ENCODE results near the gene PIK3R4. TPM values are rescaled to one million over a fixed set of nuclear protein-coding genes. Genes with fewer than 3 reads are reported as not detected.

PIK3R4 gene
- total RNA-seq, 2 donors from 2014 or later = 24.4 to 25.9 TPM

DNA sequence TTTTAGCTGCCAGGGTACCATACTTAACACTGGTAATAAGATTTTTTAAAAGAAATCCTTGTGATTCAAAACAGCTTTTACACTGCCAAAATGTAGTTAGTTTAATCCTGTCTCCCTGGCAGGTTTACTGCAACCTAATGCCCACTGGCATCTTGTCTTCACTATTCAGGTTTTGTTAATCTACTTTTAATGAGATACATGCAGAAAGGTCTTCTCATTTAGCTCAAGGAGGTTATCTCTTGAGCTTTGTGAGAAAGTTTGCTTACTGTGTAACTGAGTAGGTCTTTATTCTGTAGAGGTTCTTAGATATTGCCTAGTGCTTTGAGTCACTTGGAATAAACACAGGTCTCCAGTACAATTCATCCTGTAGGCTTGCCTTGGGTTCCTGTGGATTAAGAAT is 110.7 kb downstream of the PIK3R4 start:
- Histone ChIP-seq H3K4me1 (no peaks in the 10 kb centered on the region), H3K4me3 (no peak overlapping the region), H3K9me3 (no peaks in the 10 kb centered on the region), H3K27ac (no peak overlapping the region), H3K36me3 (no peaks in the 10 kb centered on the region), H3K27me3 (no peaks in the 10 kb centered on the region)
- TF ChIP-seq, protein P1, sequence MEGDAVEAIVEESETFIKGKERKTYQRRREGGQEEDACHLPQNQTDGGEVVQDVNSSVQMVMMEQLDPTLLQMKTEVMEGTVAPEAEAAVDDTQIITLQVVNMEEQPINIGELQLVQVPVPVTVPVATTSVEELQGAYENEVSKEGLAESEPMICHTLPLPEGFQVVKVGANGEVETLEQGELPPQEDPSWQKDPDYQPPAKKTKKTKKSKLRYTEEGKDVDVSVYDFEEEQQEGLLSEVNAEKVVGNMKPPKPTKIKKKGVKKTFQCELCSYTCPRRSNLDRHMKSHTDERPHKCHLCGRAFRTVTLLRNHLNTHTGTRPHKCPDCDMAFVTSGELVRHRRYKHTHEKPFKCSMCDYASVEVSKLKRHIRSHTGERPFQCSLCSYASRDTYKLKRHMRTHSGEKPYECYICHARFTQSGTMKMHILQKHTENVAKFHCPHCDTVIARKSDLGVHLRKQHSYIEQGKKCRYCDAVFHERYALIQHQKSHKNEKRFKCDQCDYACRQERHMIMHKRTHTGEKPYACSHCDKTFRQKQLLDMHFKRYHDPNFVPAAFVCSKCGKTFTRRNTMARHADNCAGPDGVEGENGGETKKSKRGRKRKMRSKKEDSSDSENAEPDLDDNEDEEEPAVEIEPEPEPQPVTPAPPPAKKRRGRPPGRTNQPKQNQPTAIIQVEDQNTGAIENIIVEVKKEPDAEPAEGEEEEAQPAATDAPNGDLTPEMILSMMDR (IDR thresholded peaks at IDR 0.05) = no peak
- DNase-seq (ENCODE audit: low spot score) = no peak

GRCh38 chr3:130635285-130635684 is 111.3 kb downstream of the PIK3R4 start:
- H3K27ac ChIP-seq = no peak overlapping the region
- H3K4me3 ChIP-seq = no peak overlapping the region
- no peaks in the 10 kb centered on the region for H3K9me3 ChIP-seq
- TF ChIP-seq, protein P1 (IDR thresholded peaks at IDR 0.05) = no peak
- no peaks in the 10 kb centered on the region for H3K36me3 ChIP-seq
- no peaks in the 10 kb centered on the region for H3K27me3 ChIP-seq
- DNase-seq (ENCODE audit: low spot score) = no peak
- H3K4me1 ChIP-seq = no peaks in the 10 kb centered on the region

Other genes with a start within 250 kb of the PIK3R4 start
- 1 to 10 TPM in 1 of 2 donors, under 1 TPM in 1; 0.83 to 4.0 TPM for gene COL6A6, start 229.7 kb downstream of the PIK3R4 start, total RNA-seq
- gene ATP2C1, start 147.3 kb upstream of the PIK3R4 start, total RNA-seq = 10 to 100 TPM; 49.8 to 51.8 TPM